ENCODE data around the gene STAG1. TPM values are rescaled to one million over a fixed set of nuclear protein-coding genes. Genes with fewer than 3 reads are reported as not detected.
"Not testable (repeated sequence)": the region's sequence is repeated elsewhere in the genome, so short reads cannot be mapped to it uniquely, and the experiment has no call there.

STAG1 gene
- total and polyA plus RNA-seq, 9 of the 15 experiments (the other 6 are each of a cell fraction or from before 2014, with no cell fraction given), result 2.7 to 17.7 (median 8.8) TPM

GRCh38 chr3:136617969-136618525 is 134.1 kb downstream of the STAG1 start:
- H3K9me3 ChIP-seq (replicated peaks; ENCODE audit: control insufficient read depth, insufficient read depth, low read depth, low read length); H2AFZ ChIP-seq (ENCODE audit: low read depth, low read length); ATAC-seq; H3K9ac ChIP-seq (ENCODE audit: insufficient read depth in 1 of 2, low read depth in 2 of 2, low read length in 2 of 2); BruUV-seq (replicated peaks); CTCF ChIA-PET (ENCODE audit: low intra/inter-chr PET ratio); H3K79me2 ChIP-seq (ENCODE audit: control insufficient read depth, insufficient read depth, low read length); H3K9me1 ChIP-seq (ENCODE audit: control insufficient read depth, insufficient read depth, low read length); FAIRE-seq; H3K27me3 ChIP-seq (ENCODE audit: control insufficient read depth in 2 of 2, insufficient read depth in 2 of 2, low read length in 2 of 2); H3K4me2 ChIP-seq (ENCODE audit: insufficient read depth, low read length); H3K36me3 ChIP-seq (ENCODE audit: control insufficient read depth, insufficient read depth, low read length); POLR2A ChIA-PET; H3K4me3 ChIP-seq; H3K27ac ChIP-seq (ENCODE audit: extremely low read depth, low read depth, low read length); DNase-seq (ENCODE audit: extremely low read depth in 1 of 4, low spot score in 3 of 4); in situ Hi-C loops (cut with MboI); H4K20me1 ChIP-seq (replicated peaks; ENCODE audit: control insufficient read depth, insufficient read depth, low read length): not testable (repeated sequence)
- peak; percentile 39; the same call in 1 of the 2 replicates for TF ChIP-seq ZBTB33 (CRISPR knock-in tag; IDR thresholded peaks at IDR 0.05)
- 75% methylated on average over 6 of the region's 6 CpGs for WGBS (ENCODE audit: insufficient coverage, low coverage, missing lambda C conversion rate)
- H3K4me1 ChIP-seq (replicated peaks in 1 of 2; ENCODE audit: control insufficient read depth in 2 of 2, insufficient read depth in 2 of 2, low read length in 2 of 2), result peaks cover 3 to 12% of the 10 kb centered on the region in 2 experiments; a peak in 3 of 5 replicates
- intact Hi-C loops (cut with micrococcal nuclease), result loop anchor here (1.0 to 5.0 kb wide), 5 partner anchors 134 to 543 kb away; partner anchors contain the start of gene STAG1

DNA sequence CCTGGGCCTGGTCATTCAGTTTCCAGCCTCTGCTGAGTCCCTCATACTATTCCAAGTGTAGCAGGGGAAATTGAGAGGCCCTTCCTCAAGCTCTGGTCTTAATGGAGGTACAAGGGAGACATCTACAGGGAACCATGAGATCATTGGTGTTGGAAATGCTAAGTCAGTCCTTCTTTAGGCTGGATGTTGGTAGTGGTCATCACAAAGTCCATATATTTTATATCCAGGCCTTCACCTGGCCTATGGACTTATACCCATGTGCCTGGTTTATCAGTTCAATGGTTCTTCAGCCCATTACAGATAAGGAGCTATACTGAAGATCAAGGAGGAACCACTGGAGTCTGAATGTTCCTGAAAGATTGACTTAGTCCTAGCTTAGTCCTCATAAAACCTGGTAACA is 135.0 kb downstream of the STAG1 start:
- Histone ChIP-seq H3K27ac (ENCODE audit: extremely low read depth, low read depth, low read length) (peak overlapping the region; percentile 63), H3K79me2 (ENCODE audit: control insufficient read depth, insufficient read depth, low read length) (no peaks in the 10 kb centered on the region), H3K9ac (ENCODE audit: insufficient read depth in 1 of 2, low read depth in 2 of 2, low read length in 2 of 2) (no peak overlapping the region), H3K36me3 (ENCODE audit: control insufficient read depth, insufficient read depth, low read length) (no peaks in the 10 kb centered on the region), H3K4me3 (no peak overlapping the region), H4K20me1 (replicated peaks; ENCODE audit: control insufficient read depth, insufficient read depth, low read length) (no peaks in the 10 kb centered on the region), H3K4me2 (ENCODE audit: insufficient read depth, low read length) (no peak overlapping the region), H3K4me1 (replicated peaks in 1 of 2; ENCODE audit: control insufficient read depth in 2 of 2, insufficient read depth in 2 of 2, low read length in 2 of 2) (peaks cover 3 to 12% of the 10 kb centered on the region in 2 experiments; a peak in 3 of 5 replicates), H3K27me3 (ENCODE audit: control insufficient read depth in 2 of 2, insufficient read depth in 2 of 2, low read length in 2 of 2) (no peaks in the 10 kb centered on the region), H3K9me3 (replicated peaks; ENCODE audit: control insufficient read depth, insufficient read depth, low read depth, low read length) (no peaks in the 10 kb centered on the region), H2AFZ (ENCODE audit: low read depth, low read length) (peak overlapping the region; percentile 30; the same call in 1 of the 2 replicates), H3K9me1 (ENCODE audit: control insufficient read depth, insufficient read depth, low read length) (no peaks in the 10 kb centered on the region)
- ChIA-PET POLR2A (interaction anchor here (0.6 to 0.8 kb wide), 2 partner anchors 21 to 94 kb away, joined by 3 to 5 read pairs; no protein-coding TSS in a partner anchor), CTCF (ENCODE audit: low intra/inter-chr PET ratio) (no interaction called here)
- intact Hi-C loops (cut with micrococcal nuclease), result loop anchor here (1.0 to 5.0 kb wide), 5 partner anchors 135 to 542 kb away; partner anchors contain the start of gene STAG1
- peak in 2 of 4 experiments; percentile 35 to 50 for DNase-seq (ENCODE audit: extremely low read depth in 1 of 4, low spot score in 3 of 4)
- FAIRE-seq, result peak; percentile 78
- in situ Hi-C loops (cut with MboI), result no loop called here
- BruUV-seq (replicated peaks), result no TSS peak
- ATAC-seq, result peak; percentile 92
- TF ChIP-seq TBL1XR1 (IDR thresholded peaks at IDR 0.05; ENCODE audit: low read length in 2 of 2) (0 out of 4 replicates have a peak, but pooled peaks of 1 of the 2 experiments have one; percentile 12), FOS (IDR thresholded peaks at IDR 0.05; ENCODE audit: extremely low read depth, insufficient read length) (no peak)

Data from K562 (cell line).